Gastroesophageal sphincter (tissue), 3 donors: Measurements from ENCODE around the gene CCNYL1.

Experiments
- POLR2A ChIP-seq, 2 donors: fragments of 450-650 bp; IDR thresholded peaks; one replicate each; pipeline ENCODE4 v1.6.1; 2017; ENCODE audit warnings: antibody characterized with exemption in 2 of 2, mild to moderate bottlenecking in 2 of 2, moderate library complexity in 1 of 2
- POLR2AphosphoS5 ChIP-seq: sonication (generic); formaldehyde crosslinking; IDR thresholded peaks from one replicate; pipeline ENCODE4 v1.6.1; 2017; ENCODE audit warnings: antibody characterized with exemption
- TF ChIP-seq, protein P1 (sequence below), 4 experiments: fragments of 200-600 bp in 2 of 4; fragments of 450-650 bp in 2 of 4; sonication (generic) in 1 of 4; IDR thresholded peaks; one replicate each; pipeline ENCODE4 v1.5.1; 2017 to 2019; ENCODE audit warnings: antibody characterized with exemption in 4 of 4, mild to moderate bottlenecking in 2 of 4, moderate library complexity in 2 of 4

DNA sequence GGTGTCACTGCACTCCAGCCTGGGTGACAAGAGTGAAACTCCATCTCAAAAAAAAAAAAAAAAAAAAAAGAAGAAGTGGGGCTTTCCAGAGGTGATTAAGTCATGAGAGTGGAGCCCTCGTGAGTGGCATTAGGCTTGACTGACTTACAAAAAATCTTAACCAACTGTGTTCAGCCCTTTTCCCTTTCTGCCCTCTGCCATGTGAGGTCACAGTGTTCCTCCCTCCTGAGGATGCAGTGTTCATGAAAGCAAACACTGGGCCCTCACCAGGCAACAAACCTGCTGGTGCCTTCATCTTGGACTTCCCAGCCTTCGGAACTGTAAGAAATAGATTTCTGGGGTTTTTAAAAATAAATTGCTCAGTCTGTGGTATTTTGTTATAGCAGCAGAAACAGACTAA lies 49.2 kb upstream of the CCNYL1 start:
- TF ChIP-seq, protein P1, sequence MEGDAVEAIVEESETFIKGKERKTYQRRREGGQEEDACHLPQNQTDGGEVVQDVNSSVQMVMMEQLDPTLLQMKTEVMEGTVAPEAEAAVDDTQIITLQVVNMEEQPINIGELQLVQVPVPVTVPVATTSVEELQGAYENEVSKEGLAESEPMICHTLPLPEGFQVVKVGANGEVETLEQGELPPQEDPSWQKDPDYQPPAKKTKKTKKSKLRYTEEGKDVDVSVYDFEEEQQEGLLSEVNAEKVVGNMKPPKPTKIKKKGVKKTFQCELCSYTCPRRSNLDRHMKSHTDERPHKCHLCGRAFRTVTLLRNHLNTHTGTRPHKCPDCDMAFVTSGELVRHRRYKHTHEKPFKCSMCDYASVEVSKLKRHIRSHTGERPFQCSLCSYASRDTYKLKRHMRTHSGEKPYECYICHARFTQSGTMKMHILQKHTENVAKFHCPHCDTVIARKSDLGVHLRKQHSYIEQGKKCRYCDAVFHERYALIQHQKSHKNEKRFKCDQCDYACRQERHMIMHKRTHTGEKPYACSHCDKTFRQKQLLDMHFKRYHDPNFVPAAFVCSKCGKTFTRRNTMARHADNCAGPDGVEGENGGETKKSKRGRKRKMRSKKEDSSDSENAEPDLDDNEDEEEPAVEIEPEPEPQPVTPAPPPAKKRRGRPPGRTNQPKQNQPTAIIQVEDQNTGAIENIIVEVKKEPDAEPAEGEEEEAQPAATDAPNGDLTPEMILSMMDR (IDR thresholded peaks at IDR 0.05): no peak
- TF ChIP-seq POLR2A (IDR thresholded peaks at IDR 0.05): no peak
- no peak for TF ChIP-seq POLR2AphosphoS5
